K562 (cell line): Measurements from ENCODE around the gene ZFAND2A. TPM values are rescaled to one million over a fixed set of nuclear protein-coding genes. Genes with fewer than 3 reads are reported as not detected.

Experiments used
- ARID3B ChIP-seq: fragments of 250-450 bp; sonication (Bioruptor Pico); IDR thresholded peaks from 2 replicates; pipeline ENCODE4 v1.4.0; 2020; ENCODE audit warnings: borderline replicate concordance
- ATF1 ChIP-seq, 2 experiments: fragments of 450-650 bp in 1 of 2; IDR thresholded peaks; 2 replicates each; pipeline ENCODE4 v1.6.1; 2016; ENCODE audit warnings: missing compliant biosample characterization in 1 of 2, missing genetic modification characterization in 1 of 2
- BCOR ChIP-seq: fragments of 450-650 bp; IDR thresholded peaks from 2 replicates; pipeline ENCODE4 v1.6.1; 2016
- CREM ChIP-seq: IDR thresholded peaks from 2 replicates; pipeline ENCODE4 v1.6.1; 2014; ENCODE audit warnings: antibody characterized with exemption, low read depth
- FOXK2 ChIP-seq, 2 experiments: fragments of 450-650 bp; IDR thresholded peaks in 1 of 2; conservative IDR thresholded peaks in 1 of 2; 2 replicates each; pipeline ENCODE4 v1.6.1; 2016; ENCODE audit warnings: low read depth in 2 of 2, mild to moderate bottlenecking in 1 of 2
- JUND ChIP-seq, 2 experiments: IDR thresholded peaks; 2 replicates in 1 of 2; 3 replicates in 1 of 2; pipeline ENCODE4 v1.6.1; 2011; ENCODE audit warnings: borderline replicate concordance in 2 of 2, low read depth in 2 of 2, low read length in 2 of 2, improper control_type of control experiment in 1 of 2, missing biosample characterization in 1 of 2, missing genetic modification characterization in 1 of 2, missing genetic modification reagents in 1 of 2
- KAT7 ChIP-seq: sonication (generic); formaldehyde crosslinking; IDR thresholded peaks from 2 replicates; pipeline ENCODE4 v1.8.0; 2022; ENCODE audit warnings: missing genetic modification reagents, mild to moderate bottlenecking, borderline replicate concordance
- KAT8 ChIP-seq: fragments of 450-650 bp; IDR thresholded peaks from 2 replicates; pipeline ENCODE4 v1.6.1; 2016; ENCODE audit warnings: low read depth, mild to moderate bottlenecking
- KHSRP ChIP-seq: fragments of 450-650 bp; IDR thresholded peaks from 2 replicates; pipeline ENCODE4 v1.6.1; 2017
- MNT ChIP-seq, 2 experiments: fragments of 450-650 bp; conservative IDR thresholded peaks; 2 replicates each; pipeline ENCODE4 v1.6.1; 2017; ENCODE audit warnings: mild to moderate bottlenecking in 2 of 2, moderate library complexity in 2 of 2
- MTA2 ChIP-seq: fragments of 450-650 bp; IDR thresholded peaks from 2 replicates; pipeline ENCODE4 v1.6.1; 2016; ENCODE audit warnings: low read depth
- NR2C2 ChIP-seq, 2 experiments: fragments of 200-800 bp in 1 of 2; sonication (Bioruptor generic) in 1 of 2; sonication (generic) in 1 of 2; formaldehyde crosslinking in 1 of 2; IDR thresholded peaks; 2 replicates each; pipeline versions ENCODE4 v1.6.1 to v1.8.0; 2016 to 2022; ENCODE audit warnings: mild to moderate bottlenecking in 1 of 2, missing compliant biosample characterization in 1 of 2, missing genetic modification characterization in 1 of 2, missing genetic modification reagents in 1 of 2
- RBM39 ChIP-seq: fragments of 200-400 bp; formaldehyde crosslinking; optimal IDR thresholded peaks from 2 replicates; pipeline ENCODE3; 2018; ENCODE audit warnings: low read depth, low read length
- THRA ChIP-seq: fragments of 450-650 bp; IDR thresholded peaks from 2 replicates; pipeline ENCODE4 v1.6.1; 2017; ENCODE audit warnings: mild to moderate bottlenecking, moderate library complexity
- ZBTB1 ChIP-seq: sonication (generic); formaldehyde crosslinking; IDR thresholded peaks from 2 replicates; pipeline ENCODE4 v1.8.1; 2023; ENCODE audit warnings: missing genetic modification reagents, low read depth, mild to moderate bottlenecking, borderline replicate concordance
- ZNF197 ChIP-seq: fragments of 200-800 bp; sonication (Bioruptor generic); IDR thresholded peaks from 2 replicates; pipeline ENCODE4 v1.6.1; 2016; ENCODE audit warnings: low read depth, missing genetic modification characterization, missing compliant biosample characterization
- ZNF23 ChIP-seq: fragments of 250-450 bp; sonication (Bioruptor Pico); IDR thresholded peaks from 2 replicates; pipeline ENCODE4 v1.4.0; 2020; ENCODE audit warnings: mild to moderate bottlenecking
- ZNF282 ChIP-seq: sonication (generic); formaldehyde crosslinking; IDR thresholded peaks from 2 replicates; pipeline ENCODE4 v1.8.1; 2023; ENCODE audit warnings: missing genetic modification reagents
- ZNF316 ChIP-seq: fragments of 450-650 bp; IDR thresholded peaks from 2 replicates; pipeline ENCODE4 v1.6.1; 2016
- ZNF431 ChIP-seq: sonication (generic); formaldehyde crosslinking; IDR thresholded peaks from 2 replicates; pipeline ENCODE4 v1.8.0; 2022; ENCODE audit warnings: mild to moderate bottlenecking, missing genetic modification reagents
- ZNF79 ChIP-seq: fragments of 250-450 bp; sonication (Bioruptor Pico); IDR thresholded peaks from 2 replicates; pipeline ENCODE4 v1.4.0; 2020; ENCODE audit warnings: low read depth, mild to moderate bottlenecking, moderate library complexity
- polyA plus RNA-seq, 8 experiments: library from polyadenylated mRNA; depleted of rRNA in 4 of 8; stranded (reverse) in 5 of 8; unstranded in 3 of 8; fragments of >200 nt; fragmentation: Nextera tagmentation in 2 of 8; fragmentation: Illumina TruSeq in 1 of 8; extraction: Ambion mirVana in 2 of 8; extraction: Trizol in 1 of 8; gene quantifications; 2 replicates each; pipeline versions ENCODE4 v1.2.1 to v1.2.3, GENCODE V29; 2011 to 2014; ENCODE audit warnings: inconsistent platforms in 1 of 8, missing spikeins in 1 of 8
- total RNA-seq, 7 experiments: library from RNA; depleted of rRNA in 6 of 7; stranded (reverse); fragments of >200 nt in 6 of 7; fragmentation: Illumina TruSeq in 2 of 7; extraction: Trizol in 2 of 7; gene quantifications; 2 replicates each; pipeline versions ENCODE4 v1.2.1 to v1.2.3, GENCODE V29; 2011 to 2021; ENCODE audit warnings: low replicate concordance in 1 of 7
- TF ChIP-seq, protein P1 (sequence below): fragments of 450-650 bp; IDR thresholded peaks from 2 replicates; pipeline ENCODE4 v1.6.1; 2016; ENCODE audit warnings: antibody characterized with exemption

Gene ZFAND2A
- total and polyA plus RNA-seq, 9 of the 15 experiments (the other 6 are each of a cell fraction or from before 2014, with no cell fraction given): 16.8 to 56.8 (median 26.1) TPM

DNA sequence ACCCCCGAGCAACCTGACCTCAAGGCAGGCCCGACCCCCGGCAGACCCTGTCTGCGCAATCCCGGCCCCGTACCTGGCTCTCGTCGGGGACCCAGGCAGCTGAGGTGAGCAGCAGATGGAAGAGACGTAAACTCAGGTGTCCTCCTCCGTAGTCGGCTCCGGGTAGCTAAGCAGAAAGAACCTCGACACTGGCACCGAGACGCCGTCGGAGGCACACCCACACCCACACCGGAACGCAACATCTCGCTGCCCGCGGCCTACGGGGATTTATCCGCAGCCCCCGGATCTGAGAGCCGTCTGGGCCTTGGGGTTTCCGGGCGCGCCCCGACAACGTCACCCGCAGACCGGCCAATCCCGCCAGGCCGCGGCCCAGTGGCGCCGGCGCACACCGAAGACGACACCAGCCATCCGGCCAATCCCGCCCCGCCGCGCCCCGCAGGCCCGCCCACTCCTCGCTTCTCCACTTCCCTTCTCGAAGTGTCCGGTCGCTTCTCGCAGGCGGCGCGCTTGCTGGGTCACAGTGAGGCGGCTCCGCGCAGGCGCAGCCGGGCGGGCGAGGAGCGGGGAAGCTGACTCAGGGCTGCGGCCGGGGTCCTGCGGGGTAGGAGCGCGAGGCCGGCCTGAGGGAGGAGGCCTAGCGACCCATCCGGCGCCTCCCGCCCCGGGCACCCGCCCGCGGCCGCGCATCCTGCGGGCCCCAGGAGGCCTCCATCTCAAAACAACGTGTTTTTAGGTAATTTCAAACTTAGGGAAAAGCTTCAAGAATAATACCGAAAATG, at the start of gene ZFAND2A (continued):
- TF ChIP-seq ARID3B (CRISPR knock-in tag) (no peak), BCOR (0 out of 2 replicates have a peak, but pooled peaks have one; percentile 23), ZNF79 (no peak), ZNF23 (no peak), ZBTB1 (no peak), FOXK2 (conservative IDR thresholded peaks at IDR 0.05 in 1 of 2, IDR thresholded peaks at IDR 0.05 in 1 of 2; ENCODE audit: low read depth in 2 of 2) (peak in 1 of 2 experiments; percentile 59; a peak in 2 of 4 replicates), CREM (peak; percentile 98), ZNF282 (CRISPR knock-in tag) (no peak), RBM39 (no peak), THRA (no peak), MTA2 (no peak), NR2C2 (CRISPR knock-in tag; IDR thresholded peaks at IDR 0.05) (no peak), NR2C2 (tag; IDR thresholded peaks at IDR 0.05) (peak; percentile 44; the same call in 1 of the 2 replicates), MNT (conservative IDR thresholded peaks at IDR 0.05) (peak; percentile 61 to 93), ZNF197 (no peak), JUND (IDR thresholded peaks at IDR 0.05; ENCODE audit: borderline replicate concordance, low read depth, low read length) (peak; percentile 15; the same call in 1 of the 2 replicates), JUND (tag; IDR thresholded peaks at IDR 0.05; ENCODE audit: borderline replicate concordance, low read depth, low read length) (no peak; the same call in 2 of the 3 replicates), KAT7 (CRISPR knock-in tag) (peak; percentile 60; the same call in 1 of the 2 replicates), ATF1 (CRISPR knock-in tag; IDR thresholded peaks at IDR 0.05) (peak; percentile 91), ATF1 (tag; IDR thresholded peaks at IDR 0.05) (peak; percentile 100), ZNF431 (CRISPR knock-in tag) (no peak), KAT8 (0 out of 2 replicates have a peak, but pooled peaks have one; percentile 40), KHSRP (peak; percentile 91), ZNF316 (peak; percentile 51)
- TF ChIP-seq, protein P1, sequence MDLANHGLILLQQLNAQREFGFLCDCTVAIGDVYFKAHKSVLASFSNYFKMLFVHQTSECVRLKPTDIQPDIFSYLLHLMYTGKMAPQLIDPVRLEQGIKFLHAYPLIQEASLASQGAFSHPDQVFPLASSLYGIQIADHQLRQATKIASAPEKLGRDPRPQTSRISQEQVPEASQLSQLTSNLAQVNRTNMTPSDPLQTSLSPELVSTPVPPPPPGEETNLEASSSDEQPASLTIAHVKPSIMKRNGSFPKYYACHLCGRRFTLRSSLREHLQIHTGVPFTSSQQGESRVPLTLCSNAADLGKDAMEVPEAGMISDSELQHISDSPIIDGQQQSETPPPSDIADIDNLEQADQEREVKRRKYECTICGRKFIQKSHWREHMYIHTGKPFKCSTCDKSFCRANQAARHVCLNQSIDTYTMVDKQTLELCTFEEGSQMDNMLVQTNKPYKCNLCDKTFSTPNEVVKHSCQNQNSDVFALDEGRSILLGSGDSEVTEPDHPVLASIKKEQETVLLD: no peak; the same call in 1 of the 2 replicates
